Right lung (tissue), 10 donors: ENCODE results near the gene ANKRD29. TPM values are rescaled to one million over a fixed set of nuclear protein-coding genes. Genes with fewer than 3 reads are reported as not detected.
A peak's percentile ranks its signal among the peaks of the same experiment; 100 is the strongest.

Experiments used
- DNase-seq, 2 donors: peaks; one replicate each; pipeline ENCODE4 v3.0.0-alpha.2; 2013
- long read RNA-seq, 8 donors: transcript quantifications; one replicate each; lab custom pipeline, GENCODE V29; 2026
- polyA plus RNA-seq, 5 donors: library from polyadenylated mRNA; unstranded; fragments of 120-200 nt; gene quantifications; one replicate each; pipeline versions ENCODE4 v1.2.1 to v1.2.3, GENCODE V29; 2013; ENCODE audit warnings: inconsistent platforms in 1 of 5, low replicate concordance in 1 of 5; ENCODE audit not compliant: insufficient read length in 5 of 5, insufficient read depth in 1 of 5

Gene ANKRD29
- 10 to 100 TPM; 38.0 to 73.8 (median 57.7) TPM for polyA plus RNA-seq
- long read RNA-seq, donor 1, transcript ANKRD29-202 (2 exons, 846 nt): major isoform, 17 of 37 reads
- long read RNA-seq, donor 1, partial matches to known transcripts: 12 of 37 reads
- long read RNA-seq, donor 1, other reads (novel, unspliced or antisense): 0 of 37 reads
- long read RNA-seq, donor 2, partial matches to known transcripts: 0 of 3 reads
- long read RNA-seq, donor 2, other reads (novel, unspliced or antisense): 0 of 3 reads
- long read RNA-seq, donor 3, transcript ANKRD29-202 (2 exons, 846 nt): major isoform, 11 of 15 reads
- long read RNA-seq, donor 3, partial matches to known transcripts: 0 of 15 reads
- long read RNA-seq, donor 3, other reads (novel, unspliced or antisense): 0 of 15 reads
- long read RNA-seq, donor 4, transcript ANKRD29-202 (2 exons, 846 nt): major isoform, 10 of 85 reads
- long read RNA-seq, donor 4, partial matches to known transcripts: 67 of 85 reads
- long read RNA-seq, donor 4, other reads (novel, unspliced or antisense): 7 of 85 reads
- long read RNA-seq, donor 5, transcript ANKRD29-202 (2 exons, 846 nt): major isoform, 12 of 19 reads
- long read RNA-seq, donor 5, partial matches to known transcripts: 0 of 19 reads
- long read RNA-seq, donor 5, other reads (novel, unspliced or antisense): 0 of 19 reads
- long read RNA-seq, donor 6, transcript ANKRD29-202 (2 exons, 846 nt): major isoform, 21 of 48 reads
- long read RNA-seq, donor 6, partial matches to known transcripts: 20 of 48 reads
- long read RNA-seq, donor 6, other reads (novel, unspliced or antisense): 0 of 48 reads
- long read RNA-seq, donor 7, transcript ANKRD29-202 (2 exons, 846 nt): major isoform, 12 of 16 reads
- long read RNA-seq, donor 7, partial matches to known transcripts: 0 of 16 reads
- long read RNA-seq, donor 7, other reads (novel, unspliced or antisense): 0 of 16 reads
- long read RNA-seq, donor 8, transcript ANKRD29-202 (2 exons, 846 nt): major isoform, 7 of 7 reads
- long read RNA-seq, donor 8, partial matches to known transcripts: 0 of 7 reads
- long read RNA-seq, donor 8, other reads (novel, unspliced or antisense): 0 of 7 reads

DNA sequence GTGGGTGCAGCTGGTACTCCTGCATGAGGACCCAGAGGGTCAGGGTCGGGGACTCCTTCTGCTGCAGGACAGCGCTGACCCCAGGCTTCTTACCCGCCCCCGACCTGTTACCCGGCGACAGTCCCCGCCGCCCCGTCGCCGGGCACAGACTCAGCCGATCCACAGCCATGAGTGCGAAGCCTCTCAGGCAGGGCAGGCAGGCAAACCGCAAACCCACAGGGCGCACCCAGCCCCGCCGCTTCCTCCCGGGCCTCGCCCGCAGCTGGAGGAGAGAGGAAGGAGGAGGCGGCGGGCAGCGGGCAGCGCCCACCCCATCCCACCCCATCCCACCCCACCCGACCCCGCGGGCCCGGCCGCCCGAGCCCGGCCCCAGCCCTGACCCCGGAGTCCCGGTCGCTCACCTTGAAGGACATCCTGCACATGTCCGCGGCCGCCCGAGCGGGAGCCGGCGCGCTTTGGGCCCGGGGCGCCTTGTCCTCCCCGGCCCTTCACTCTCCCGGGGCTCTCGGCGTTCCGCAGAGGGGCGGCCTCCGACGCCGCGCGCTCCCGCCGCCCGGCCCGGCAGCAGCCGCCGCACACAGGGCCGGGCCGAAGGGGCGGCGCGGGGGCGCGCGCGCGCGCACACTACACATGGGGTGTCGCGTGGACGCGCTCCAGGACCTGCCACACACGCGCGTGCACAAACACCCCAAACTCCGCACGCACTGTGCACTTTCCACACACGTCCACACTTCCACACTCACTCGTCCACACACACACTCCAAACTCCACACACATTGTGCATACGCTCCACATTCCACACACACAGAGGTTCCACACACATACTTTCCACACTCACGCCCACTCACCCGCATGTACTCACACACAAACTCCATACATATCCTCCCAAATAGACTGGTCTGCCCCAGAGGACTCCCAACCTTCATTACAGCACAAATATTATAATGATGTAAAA lies at the start of gene ANKRD29:
ANKRD29 (minus strand) TSS at position 603 of the 955 bp plus-strand sequence; CDS start at position 422, 181 bp downstream.
- peak in 1 of 2 donors; percentile 45 for DNase-seq

GRCh38 chr18:23712445-23712844 lies 49.7 kb upstream of the ANKRD29 start:
- DNase-seq: no peak

GRCh38 chr18:23711426-23711825 lies 48.7 kb upstream of the ANKRD29 start:
- DNase-seq: no peak

DNA sequence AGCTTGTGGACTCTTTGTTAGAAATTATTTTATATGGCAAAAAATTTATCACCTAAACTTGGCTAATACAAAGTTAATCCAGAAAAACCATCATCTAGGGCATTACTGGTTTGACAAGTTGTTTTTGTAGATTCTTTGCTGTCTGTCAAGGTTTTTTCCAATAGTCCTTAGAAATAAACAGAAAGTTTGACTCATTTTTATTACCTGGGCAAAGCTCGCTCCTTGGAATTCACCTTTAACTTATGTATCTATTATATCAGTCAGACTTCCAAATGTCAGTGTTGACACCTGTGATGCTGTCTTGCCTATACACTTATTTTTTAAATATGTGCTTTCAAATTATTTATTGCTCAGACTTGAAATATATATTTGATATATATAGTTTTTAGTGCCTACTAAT lies 48.2 kb upstream of the ANKRD29 start:
- no peak for DNase-seq

- no peak for DNase-seq
These were observed 47.4 kb upstream of the ANKRD29 start for GRCh38 chr18:23710068-23710527.

DNA sequence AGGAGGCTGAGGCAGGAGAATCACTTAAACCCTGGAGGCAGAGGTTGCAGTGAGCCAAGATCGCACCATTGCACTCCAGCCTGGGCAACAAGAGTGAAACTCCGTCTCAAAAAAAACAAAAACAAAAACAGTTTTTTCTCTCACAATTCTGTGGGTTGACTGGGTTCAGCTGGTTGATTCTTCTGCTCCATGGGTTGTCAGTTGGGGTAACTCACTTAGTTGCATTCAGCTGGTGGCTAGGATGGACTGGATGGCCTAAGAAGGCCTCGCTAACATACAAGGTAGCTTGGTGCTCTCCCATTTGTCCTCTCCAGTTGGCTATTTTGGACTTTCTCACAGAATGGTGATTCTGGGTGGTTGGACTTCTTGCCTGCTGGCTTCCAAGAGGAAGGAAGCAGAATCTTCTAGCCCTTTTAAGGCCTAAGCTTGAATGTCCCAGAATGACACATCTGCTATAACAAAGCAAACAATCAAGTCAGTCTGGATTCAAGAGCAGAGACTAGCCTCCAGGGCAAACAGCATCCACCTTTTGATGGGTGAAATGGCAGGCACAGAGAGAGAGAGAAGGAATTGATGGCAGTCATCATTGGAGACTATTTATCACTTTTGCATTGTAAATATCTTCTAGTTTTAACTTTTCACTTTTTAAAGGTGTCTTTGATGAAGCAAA lies 44.4 kb upstream of the ANKRD29 start:
- no peak for DNase-seq

GRCh38 chr18:23704806-23705205 lies 42.1 kb upstream of the ANKRD29 start:
- no peak for DNase-seq

DNA sequence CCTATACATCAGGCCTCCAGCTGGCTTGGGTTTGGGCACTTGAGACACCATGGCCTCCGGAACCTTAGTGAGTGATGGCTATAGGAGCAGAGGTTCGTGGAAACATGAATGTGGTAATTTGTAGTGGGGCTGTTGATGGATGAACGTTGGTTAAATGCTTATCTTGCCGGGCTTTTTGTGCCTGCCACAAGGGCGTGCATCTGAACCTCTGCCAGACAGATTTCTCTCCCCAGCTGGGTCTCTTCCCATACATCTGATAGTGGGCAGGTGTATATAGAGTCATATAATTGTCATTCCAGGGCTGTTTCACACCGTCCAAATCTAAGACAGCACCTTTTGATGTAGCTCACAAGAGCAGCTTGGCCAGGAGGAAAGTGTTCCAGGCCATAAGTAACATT lies 41.3 kb upstream of the ANKRD29 start:
- no peak for DNase-seq

DNA sequence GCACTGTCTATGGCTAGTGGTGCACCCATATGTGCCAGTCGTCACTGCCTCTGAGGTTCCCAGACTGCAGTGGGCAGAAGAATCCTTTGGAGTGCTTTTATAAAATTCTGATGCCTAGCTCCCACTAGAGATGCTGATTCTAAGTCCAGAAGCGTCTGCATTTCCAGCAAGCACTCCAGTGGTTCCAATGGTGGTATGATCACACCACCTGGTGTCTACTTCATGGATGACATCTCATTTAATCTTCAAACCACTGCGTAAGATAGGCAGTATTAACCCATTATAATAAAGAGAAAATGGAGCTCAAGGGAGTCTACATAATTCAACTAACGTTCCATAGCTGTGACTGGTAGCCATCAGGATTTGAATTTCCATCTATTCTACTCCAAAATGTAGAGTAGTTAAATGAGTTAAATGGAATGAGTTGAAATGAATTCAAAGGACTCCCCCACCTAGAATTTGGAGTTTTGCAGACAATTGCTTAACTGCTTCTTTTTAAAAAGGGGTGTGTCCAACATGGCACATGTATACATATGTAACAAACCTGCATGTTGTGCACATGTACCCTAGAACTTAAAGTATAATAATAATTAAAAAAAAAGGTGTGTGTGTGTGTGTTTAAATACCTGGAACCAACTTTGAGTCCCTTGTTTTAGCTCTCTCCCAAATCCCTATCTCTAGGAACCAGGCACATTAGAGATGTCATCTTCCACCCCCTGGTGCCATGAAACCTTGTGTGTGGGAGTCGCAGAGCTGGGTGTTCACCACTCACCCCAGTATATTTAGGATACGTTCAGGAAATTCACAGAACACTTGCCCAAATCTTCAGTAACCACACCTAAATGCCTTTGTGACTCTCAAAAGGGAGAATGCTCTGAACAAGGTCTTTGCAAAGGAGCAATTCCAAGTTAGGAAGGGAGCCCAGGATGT lies 40.6 kb upstream of the ANKRD29 start:
- DNase-seq: no peak

DNA sequence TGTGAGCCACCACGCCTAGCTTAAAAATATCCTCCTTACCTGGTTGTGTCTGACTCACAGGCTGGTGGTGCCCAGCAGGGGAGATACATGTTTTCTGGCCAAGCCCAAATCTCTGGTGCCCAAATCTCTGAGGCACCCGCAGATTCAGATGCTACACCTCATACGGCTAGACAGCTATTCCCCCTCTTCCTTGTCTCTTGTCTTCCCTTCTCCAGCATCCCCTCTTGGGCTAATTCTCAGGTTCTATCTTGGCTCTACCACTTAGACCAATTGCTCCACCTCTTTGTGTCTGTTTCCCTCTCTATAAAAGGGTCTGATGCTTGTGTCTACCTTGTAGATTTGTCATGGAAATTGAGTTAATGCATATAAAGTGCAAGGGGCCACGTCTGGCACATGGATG lies 39.9 kb upstream of the ANKRD29 start:
- DNase-seq: no peak

- no peak for DNase-seq
These were observed 38.9 kb upstream of the ANKRD29 start for GRCh38 chr18:23701544-23702064.

GRCh38 chr18:23701017-23701416 lies 38.3 kb upstream of the ANKRD29 start:
- DNase-seq: no peak

DNA sequence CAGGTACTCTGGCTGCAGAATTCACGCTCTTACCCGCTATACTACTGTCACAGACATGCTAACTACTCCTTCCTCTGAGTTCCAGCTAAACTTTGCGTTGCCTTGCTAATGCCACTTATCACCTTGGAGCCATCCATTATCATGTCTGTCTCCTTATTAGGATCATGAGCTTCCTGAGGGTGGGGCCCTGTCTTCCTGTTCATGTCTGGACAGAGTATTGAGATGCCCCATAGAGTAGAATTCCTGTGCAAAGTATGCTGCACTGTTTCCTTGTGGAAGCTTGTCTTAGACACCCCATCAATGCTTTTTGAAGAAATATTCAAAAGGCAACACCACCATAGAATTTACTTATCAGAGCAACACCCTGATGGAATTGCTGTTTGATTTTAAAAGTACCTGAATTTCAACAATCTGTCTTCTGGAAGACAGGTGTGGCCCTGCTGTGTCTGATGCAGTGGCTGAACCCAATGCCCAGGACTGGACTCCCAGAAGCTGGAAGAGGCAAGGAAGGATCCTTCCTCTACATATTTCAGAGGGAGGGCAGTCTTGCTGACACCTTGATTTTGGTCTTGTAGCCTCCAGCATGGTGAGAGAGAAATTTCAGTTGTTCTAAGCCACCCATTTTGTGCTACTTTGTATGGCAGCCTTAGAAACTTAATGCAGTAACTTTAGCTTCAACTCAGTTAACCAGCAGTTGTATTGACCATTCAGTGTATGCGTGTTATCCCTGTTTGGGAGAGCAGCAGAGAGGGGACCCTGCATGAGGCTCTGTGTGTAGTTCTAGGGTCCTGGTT lies 32.1 kb upstream of the ANKRD29 start:
- DNase-seq: no peak

- no peak for DNase-seq
These were observed 31.1 kb upstream of the ANKRD29 start for GRCh38 chr18:23693846-23694245.

DNA sequence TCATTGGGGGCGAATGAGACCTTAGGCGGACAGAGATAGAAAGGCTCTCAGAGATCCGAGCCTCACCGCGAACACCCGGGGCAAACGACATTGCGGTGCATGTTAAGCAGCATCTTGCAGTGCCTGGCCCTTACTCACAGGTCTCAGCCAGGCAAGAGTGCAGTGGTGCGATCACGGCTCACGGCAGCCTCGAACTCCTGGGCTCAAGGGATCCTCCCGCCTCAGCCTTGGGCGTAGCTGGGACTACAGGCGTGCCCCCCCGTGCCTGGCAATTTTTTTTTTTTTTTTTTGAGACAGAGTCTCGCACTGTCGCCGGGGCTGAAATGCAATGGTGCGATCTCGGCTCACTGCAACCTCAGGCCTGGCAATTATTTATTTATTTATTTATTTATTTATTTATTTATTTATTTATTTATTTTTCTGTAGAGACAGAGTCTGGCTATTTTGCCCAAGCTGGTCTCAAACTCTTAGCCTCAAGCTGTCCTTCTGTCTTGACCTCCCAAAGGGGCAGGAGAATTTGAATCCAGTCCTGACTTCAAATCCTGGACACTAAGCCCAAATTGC lies 27.9 kb upstream of the ANKRD29 start:
- peak in 1 of 2 donors; percentile 8 for DNase-seq

- peak in 1 of 2 donors; percentile 19 for DNase-seq
These were observed 27.1 kb upstream of the ANKRD29 start for GRCh38 chr18:23689616-23690504.
